ENCODE measurements around the gene KBTBD12.
"Not testable (repeated sequence)": the region's sequence is repeated elsewhere in the genome, so short reads cannot be mapped to it uniquely, and the experiment has no call there.

Gene KBTBD12

GRCh38 chr3:127903611-127904375, 11.2 kb upstream of the KBTBD12 start:
- DNase-seq (ENCODE audit: low spot score) = no peak

GRCh38 chr3:127905556-127905955, 9.5 kb upstream of the KBTBD12 start:
- DNase-seq (ENCODE audit: low spot score) = no peak

GRCh38 chr3:127906653-127907052, 8.4 kb upstream of the KBTBD12 start:
- DNase-seq (ENCODE audit: low spot score) = not testable (repeated sequence)

- DNase-seq (ENCODE audit: low spot score) = no peak
Measured at GRCh38 chr3:127908202-127908601, 6.8 kb upstream of the KBTBD12 start.

- DNase-seq (ENCODE audit: low spot score) = no peak
Measured at GRCh38 chr3:127908951-127909350, 6.1 kb upstream of the KBTBD12 start.

GRCh38 chr3:127909646-127910045, 5.4 kb upstream of the KBTBD12 start:
- no peak for DNase-seq (ENCODE audit: low spot score)

- DNase-seq (ENCODE audit: low spot score) = no peak
Measured at GRCh38 chr3:127911421-127911931, 3.6 kb upstream of the KBTBD12 start.

- DNase-seq (ENCODE audit: low spot score) = not testable (repeated sequence)
Measured at GRCh38 chr3:127913841-127914240, 1.2 kb upstream of the KBTBD12 start.

- no peak for DNase-seq (ENCODE audit: low spot score)
Measured at GRCh38 chr3:127914584-127914983, 448 bp upstream of the KBTBD12 start.

GRCh38 chr3:127915937-127916493, 983 bp downstream of the KBTBD12 start:
- no peak for DNase-seq (ENCODE audit: low spot score)

- no peak for DNase-seq (ENCODE audit: low spot score)
Measured at GRCh38 chr3:127920738-127921137, 5.7 kb downstream of the KBTBD12 start.

GRCh38 chr3:127923611-127924010, 8.6 kb downstream of the KBTBD12 start:
- DNase-seq (ENCODE audit: low spot score) = no peak

- no peak for DNase-seq (ENCODE audit: low spot score)
Measured at GRCh38 chr3:127925384-127925783, 10.4 kb downstream of the KBTBD12 start.

GRCh38 chr3:127927829-127928604, 13.0 kb downstream of the KBTBD12 start:
- DNase-seq (ENCODE audit: low spot score) = no peak

- DNase-seq (ENCODE audit: low spot score) = no peak
Measured at GRCh38 chr3:127929818-127930413, 14.9 kb downstream of the KBTBD12 start.

- no peak for DNase-seq (ENCODE audit: low spot score)
Measured at GRCh38 chr3:127933396-127933795, 18.4 kb downstream of the KBTBD12 start.

- no peak for DNase-seq (ENCODE audit: low spot score)
Measured at GRCh38 chr3:127938800-127939199, 23.8 kb downstream of the KBTBD12 start.

- no peak for DNase-seq (ENCODE audit: low spot score)
Measured at GRCh38 chr3:127940116-127940515, 25.1 kb downstream of the KBTBD12 start.

GRCh38 chr3:127942613-127943012, 27.6 kb downstream of the KBTBD12 start:
- no peak for DNase-seq (ENCODE audit: low spot score)

GRCh38 chr3:127948211-127948610, 33.2 kb downstream of the KBTBD12 start:
- DNase-seq (ENCODE audit: low spot score) = no peak

- DNase-seq (ENCODE audit: low spot score) = no peak
Measured at GRCh38 chr3:127949446-127950055, 34.5 kb downstream of the KBTBD12 start.

GRCh38 chr3:127951276-127951675, 36.2 kb downstream of the KBTBD12 start:
- no peak for DNase-seq (ENCODE audit: low spot score)

Data from germinal center (tissue), 1 donor.